ENCODE measurements around the gene MYH9.

- TF ChIP-seq, protein P1, sequence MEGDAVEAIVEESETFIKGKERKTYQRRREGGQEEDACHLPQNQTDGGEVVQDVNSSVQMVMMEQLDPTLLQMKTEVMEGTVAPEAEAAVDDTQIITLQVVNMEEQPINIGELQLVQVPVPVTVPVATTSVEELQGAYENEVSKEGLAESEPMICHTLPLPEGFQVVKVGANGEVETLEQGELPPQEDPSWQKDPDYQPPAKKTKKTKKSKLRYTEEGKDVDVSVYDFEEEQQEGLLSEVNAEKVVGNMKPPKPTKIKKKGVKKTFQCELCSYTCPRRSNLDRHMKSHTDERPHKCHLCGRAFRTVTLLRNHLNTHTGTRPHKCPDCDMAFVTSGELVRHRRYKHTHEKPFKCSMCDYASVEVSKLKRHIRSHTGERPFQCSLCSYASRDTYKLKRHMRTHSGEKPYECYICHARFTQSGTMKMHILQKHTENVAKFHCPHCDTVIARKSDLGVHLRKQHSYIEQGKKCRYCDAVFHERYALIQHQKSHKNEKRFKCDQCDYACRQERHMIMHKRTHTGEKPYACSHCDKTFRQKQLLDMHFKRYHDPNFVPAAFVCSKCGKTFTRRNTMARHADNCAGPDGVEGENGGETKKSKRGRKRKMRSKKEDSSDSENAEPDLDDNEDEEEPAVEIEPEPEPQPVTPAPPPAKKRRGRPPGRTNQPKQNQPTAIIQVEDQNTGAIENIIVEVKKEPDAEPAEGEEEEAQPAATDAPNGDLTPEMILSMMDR (conservative IDR thresholded peaks at IDR 0.05; ENCODE audit: low read length): no peak
- TF ChIP-seq EZH2phosphoT487 (IDR thresholded peaks at IDR 0.05; ENCODE audit: borderline replicate concordance, low read depth, low read length): no peak
Observed at GRCh38 chr22:36424901-36425579, 37.3 kb upstream of the MYH9 start.
